ENCODE measurements around the gene PPP4R1.
"Not testable (repeated sequence)": the region's sequence is repeated elsewhere in the genome, so short reads cannot be mapped to it uniquely, and the experiment has no call there.

The PPP4R1 gene

DNA sequence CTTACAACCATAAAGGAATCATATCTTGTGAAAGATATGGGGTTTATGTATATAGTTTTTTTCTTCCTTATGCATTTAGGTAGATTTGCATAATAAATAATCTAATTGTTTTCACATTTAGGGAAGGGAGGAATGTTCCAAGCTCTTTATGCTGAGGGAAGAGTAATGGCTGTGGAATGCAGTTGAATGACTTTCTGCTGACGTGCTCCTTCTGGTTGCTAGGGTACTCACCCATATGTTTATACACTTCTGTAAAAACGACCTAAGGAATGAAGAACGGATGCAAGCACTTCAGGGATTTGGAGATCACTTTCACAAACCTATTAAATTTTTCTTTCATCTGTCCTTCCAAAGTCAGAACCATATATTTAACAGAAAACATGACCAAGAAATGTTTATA, 29.2 kb upstream of the PPP4R1 start:
- no peak for DNase-seq (ENCODE audit: low read depth in 1 of 2, low spot score in 1 of 2)
- H3K4me3 ChIP-seq (replicated peaks; ENCODE audit: insufficient read depth, low read length) = no peak overlapping the region
- no peaks in the 10 kb centered on the region for H3K27me3 ChIP-seq (ENCODE audit: insufficient read depth, poor library complexity, severe bottlenecking)
- TF ChIP-seq, protein P1, sequence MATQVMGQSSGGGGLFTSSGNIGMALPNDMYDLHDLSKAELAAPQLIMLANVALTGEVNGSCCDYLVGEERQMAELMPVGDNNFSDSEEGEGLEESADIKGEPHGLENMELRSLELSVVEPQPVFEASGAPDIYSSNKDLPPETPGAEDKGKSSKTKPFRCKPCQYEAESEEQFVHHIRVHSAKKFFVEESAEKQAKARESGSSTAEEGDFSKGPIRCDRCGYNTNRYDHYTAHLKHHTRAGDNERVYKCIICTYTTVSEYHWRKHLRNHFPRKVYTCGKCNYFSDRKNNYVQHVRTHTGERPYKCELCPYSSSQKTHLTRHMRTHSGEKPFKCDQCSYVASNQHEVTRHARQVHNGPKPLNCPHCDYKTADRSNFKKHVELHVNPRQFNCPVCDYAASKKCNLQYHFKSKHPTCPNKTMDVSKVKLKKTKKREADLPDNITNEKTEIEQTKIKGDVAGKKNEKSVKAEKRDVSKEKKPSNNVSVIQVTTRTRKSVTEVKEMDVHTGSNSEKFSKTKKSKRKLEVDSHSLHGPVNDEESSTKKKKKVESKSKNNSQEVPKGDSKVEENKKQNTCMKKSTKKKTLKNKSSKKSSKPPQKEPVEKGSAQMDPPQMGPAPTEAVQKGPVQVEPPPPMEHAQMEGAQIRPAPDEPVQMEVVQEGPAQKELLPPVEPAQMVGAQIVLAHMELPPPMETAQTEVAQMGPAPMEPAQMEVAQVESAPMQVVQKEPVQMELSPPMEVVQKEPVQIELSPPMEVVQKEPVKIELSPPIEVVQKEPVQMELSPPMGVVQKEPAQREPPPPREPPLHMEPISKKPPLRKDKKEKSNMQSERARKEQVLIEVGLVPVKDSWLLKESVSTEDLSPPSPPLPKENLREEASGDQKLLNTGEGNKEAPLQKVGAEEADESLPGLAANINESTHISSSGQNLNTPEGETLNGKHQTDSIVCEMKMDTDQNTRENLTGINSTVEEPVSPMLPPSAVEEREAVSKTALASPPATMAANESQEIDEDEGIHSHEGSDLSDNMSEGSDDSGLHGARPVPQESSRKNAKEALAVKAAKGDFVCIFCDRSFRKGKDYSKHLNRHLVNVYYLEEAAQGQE (IDR thresholded peaks at IDR 0.05; ENCODE audit: insufficient replicate concordance, low read depth) = no peak
- TF ChIP-seq GABPA (IDR thresholded peaks at IDR 0.05; ENCODE audit: low read depth) (no peak), POLR2AphosphoS5 (IDR thresholded peaks at IDR 0.05; ENCODE audit: low read depth) (no peak), SPI1 (IDR thresholded peaks at IDR 0.05; ENCODE audit: borderline replicate concordance, low read depth) (no peak)
- TF ChIP-seq, protein P2, sequence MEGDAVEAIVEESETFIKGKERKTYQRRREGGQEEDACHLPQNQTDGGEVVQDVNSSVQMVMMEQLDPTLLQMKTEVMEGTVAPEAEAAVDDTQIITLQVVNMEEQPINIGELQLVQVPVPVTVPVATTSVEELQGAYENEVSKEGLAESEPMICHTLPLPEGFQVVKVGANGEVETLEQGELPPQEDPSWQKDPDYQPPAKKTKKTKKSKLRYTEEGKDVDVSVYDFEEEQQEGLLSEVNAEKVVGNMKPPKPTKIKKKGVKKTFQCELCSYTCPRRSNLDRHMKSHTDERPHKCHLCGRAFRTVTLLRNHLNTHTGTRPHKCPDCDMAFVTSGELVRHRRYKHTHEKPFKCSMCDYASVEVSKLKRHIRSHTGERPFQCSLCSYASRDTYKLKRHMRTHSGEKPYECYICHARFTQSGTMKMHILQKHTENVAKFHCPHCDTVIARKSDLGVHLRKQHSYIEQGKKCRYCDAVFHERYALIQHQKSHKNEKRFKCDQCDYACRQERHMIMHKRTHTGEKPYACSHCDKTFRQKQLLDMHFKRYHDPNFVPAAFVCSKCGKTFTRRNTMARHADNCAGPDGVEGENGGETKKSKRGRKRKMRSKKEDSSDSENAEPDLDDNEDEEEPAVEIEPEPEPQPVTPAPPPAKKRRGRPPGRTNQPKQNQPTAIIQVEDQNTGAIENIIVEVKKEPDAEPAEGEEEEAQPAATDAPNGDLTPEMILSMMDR (IDR thresholded peaks at IDR 0.05; ENCODE audit: insufficient read depth, low read length) = no peak
- H3K27ac ChIP-seq (replicated peaks) = no peak overlapping the region

DNA sequence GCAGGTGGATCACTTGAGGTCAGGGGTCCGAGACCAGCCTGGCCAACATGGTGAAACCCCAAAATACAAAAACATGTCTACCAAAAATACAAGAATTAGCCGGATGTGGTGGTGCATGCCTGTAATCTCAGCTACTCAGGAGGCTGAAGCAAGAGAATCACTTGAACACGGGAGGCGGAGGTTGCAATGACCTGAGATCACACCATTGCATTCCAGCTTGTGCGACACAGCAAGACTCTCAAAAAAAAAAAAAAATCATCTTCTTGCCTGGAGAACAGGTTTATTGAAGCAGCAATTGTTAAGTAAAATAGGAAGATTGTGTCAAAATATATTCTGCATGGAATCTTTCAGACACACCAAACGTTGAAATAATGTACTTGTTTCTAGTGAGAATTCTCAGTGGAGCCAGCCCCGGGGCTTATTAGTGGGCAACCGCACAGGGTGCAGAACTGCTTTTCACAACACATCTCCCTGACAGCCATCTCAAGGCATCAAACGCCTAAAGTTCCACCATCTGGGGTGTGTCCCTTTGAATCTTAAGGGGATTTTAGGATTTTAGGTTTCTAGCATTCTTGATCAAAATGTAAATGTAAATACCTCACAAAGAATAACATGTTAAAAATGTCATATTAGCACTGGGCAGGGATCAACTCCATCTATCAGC, 28.6 kb upstream of the PPP4R1 start:
- H3K27ac ChIP-seq (replicated peaks) = no peak overlapping the region
- no peaks in the 10 kb centered on the region for H3K27me3 ChIP-seq (ENCODE audit: insufficient read depth, poor library complexity, severe bottlenecking)
- H3K4me3 ChIP-seq (replicated peaks; ENCODE audit: insufficient read depth, low read length) = no peak overlapping the region
- no peak for DNase-seq (ENCODE audit: low read depth in 1 of 2, low spot score in 1 of 2)
- TF ChIP-seq SPI1 (IDR thresholded peaks at IDR 0.05; ENCODE audit: borderline replicate concordance, low read depth) = no peak
- TF ChIP-seq, protein P2 (IDR thresholded peaks at IDR 0.05; ENCODE audit: insufficient read depth, low read length) = no peak
- TF ChIP-seq, protein P1 (IDR thresholded peaks at IDR 0.05; ENCODE audit: insufficient replicate concordance, low read depth) = no peak
- TF ChIP-seq GABPA (IDR thresholded peaks at IDR 0.05; ENCODE audit: low read depth) = no peak
- TF ChIP-seq POLR2AphosphoS5 (IDR thresholded peaks at IDR 0.05; ENCODE audit: low read depth) = no peak

DNA sequence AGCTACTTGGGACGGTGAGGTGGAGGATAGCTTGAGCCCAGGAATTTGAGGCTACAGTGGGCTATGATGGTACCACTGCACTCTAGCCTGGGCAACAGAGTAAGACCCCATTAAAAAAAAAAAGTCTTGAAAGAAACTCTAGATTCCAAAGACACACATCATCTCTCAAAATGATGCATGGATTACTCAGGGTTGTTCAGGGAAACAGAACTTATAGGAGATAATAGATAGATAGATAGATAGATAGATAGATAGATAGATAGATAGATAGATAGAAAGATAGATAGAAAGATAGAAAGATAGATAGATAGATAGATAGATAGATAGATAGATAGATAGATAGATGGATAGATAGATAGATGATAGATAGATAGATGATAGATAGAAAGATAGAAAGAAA, 26.7 kb upstream of the PPP4R1 start:
- not testable (repeated sequence) for DNase-seq (ENCODE audit: low read depth in 1 of 2, low spot score in 1 of 2); H3K4me3 ChIP-seq (replicated peaks; ENCODE audit: insufficient read depth, low read length); H3K27ac ChIP-seq (replicated peaks); H3K27me3 ChIP-seq (ENCODE audit: insufficient read depth, poor library complexity, severe bottlenecking)

DNA sequence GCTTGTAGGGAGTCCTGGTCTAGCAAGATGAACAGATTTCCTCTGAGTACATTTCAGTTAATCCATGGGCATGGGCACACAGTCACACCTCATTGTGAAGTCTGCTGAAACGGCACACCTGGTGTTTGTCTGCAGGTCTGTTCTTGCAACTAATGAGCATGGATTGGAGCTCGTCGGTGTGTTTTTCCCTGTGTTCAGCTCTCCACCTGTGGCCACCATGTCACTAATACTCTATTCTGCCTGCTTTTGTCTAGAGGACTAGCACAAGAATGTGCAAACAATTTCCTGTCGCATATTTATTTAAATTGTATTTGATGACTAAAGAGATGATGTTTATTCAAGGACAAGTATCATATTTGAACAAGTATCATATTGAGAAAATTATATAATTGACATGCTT, 24.5 kb upstream of the PPP4R1 start:
- no peak overlapping the region for H3K27ac ChIP-seq (replicated peaks)
- H3K4me3 ChIP-seq (replicated peaks; ENCODE audit: insufficient read depth, low read length) = no peak overlapping the region
- no peak for TF ChIP-seq SPI1 (IDR thresholded peaks at IDR 0.05; ENCODE audit: borderline replicate concordance, low read depth)
- TF ChIP-seq, protein P2 (IDR thresholded peaks at IDR 0.05; ENCODE audit: insufficient read depth, low read length) = no peak
- no peak for TF ChIP-seq GABPA (IDR thresholded peaks at IDR 0.05; ENCODE audit: low read depth)
- TF ChIP-seq, protein P1 (IDR thresholded peaks at IDR 0.05; ENCODE audit: insufficient replicate concordance, low read depth) = no peak
- no peak for TF ChIP-seq POLR2AphosphoS5 (IDR thresholded peaks at IDR 0.05; ENCODE audit: low read depth)
- no peak for DNase-seq (ENCODE audit: low read depth in 1 of 2, low spot score in 1 of 2)
- H3K27me3 ChIP-seq (ENCODE audit: insufficient read depth, poor library complexity, severe bottlenecking) = no peaks in the 10 kb centered on the region

Data from HL-60 (cell line).